Measurements from ENCODE around the gene REELD1.
A peak's percentile ranks its signal among the peaks of the same experiment; 100 is the strongest.

REELD1 gene

DNA sequence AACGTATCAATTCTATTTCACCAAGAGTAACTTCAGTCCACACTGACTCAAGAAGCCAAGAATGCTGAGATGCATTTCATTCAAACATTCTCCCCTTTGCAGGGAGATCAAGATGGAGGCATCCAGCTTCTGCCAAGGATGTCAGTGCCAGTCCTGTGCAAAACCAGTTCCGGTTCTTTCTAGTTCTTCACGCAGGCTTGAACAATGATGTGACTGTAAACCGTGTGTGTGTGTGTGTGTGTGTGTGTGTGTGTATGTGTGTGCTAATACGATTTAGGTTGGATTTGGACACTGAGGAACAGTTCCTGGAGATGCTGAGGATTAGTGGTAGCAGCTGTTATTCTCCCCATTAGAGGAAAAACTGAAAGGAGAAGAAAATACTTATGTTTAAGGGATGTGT is at the start of gene REELD1:
REELD1 (plus strand) TSS at position 301 of the 400 bp plus-strand sequence. CDS start 2,415 bp downstream, outside the sequence.
- H3K9me3 Mint-ChIP-seq, result no peaks in the 10 kb centered on the region
- H3K27me3 Mint-ChIP-seq (ENCODE audit: low read depth), result no peaks in the 10 kb centered on the region
- H3K36me3 Mint-ChIP-seq (ENCODE audit: low read depth), result no peaks in the 10 kb centered on the region
- H3K4me1 Mint-ChIP-seq, result no peaks in the 10 kb centered on the region
- no peak within 1 kb of the TSS for H3K4me3 Mint-ChIP-seq
- no peak for TF ChIP-seq CTCF (IDR thresholded peaks at IDR 0.05; ENCODE audit: unreplicated experiment in 3 of 3)
- H3K27ac Mint-ChIP-seq, result no peak within 1 kb of the TSS

DNA sequence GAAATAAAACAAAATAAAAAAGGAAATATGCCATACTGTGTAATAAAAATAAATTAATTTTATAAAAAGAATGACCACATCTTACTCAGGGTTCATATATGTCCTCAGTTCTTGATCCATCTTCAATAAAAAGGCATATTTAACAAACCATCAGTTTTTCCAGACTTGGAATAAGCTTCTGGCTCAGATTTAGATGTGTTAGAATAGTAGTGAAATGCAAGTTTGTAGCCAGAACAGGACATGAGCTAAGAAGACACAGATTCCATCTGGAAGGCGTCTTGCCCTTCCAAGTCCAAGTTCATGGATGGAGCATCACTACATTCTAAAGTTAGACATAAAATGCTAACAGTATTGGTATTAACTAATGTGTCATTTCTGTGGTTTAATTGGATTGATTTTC is 49.1 kb upstream of the REELD1 start:
- H3K9me3 Mint-ChIP-seq, result peaks cover 12% of the 10 kb centered on the region
- TF ChIP-seq CTCF (IDR thresholded peaks at IDR 0.05; ENCODE audit: unreplicated experiment in 3 of 3), result no peak
- H3K27me3 Mint-ChIP-seq (ENCODE audit: low read depth), result peaks cover 3% of the 10 kb centered on the region
- H3K4me1 Mint-ChIP-seq, result no peaks in the 10 kb centered on the region
- H3K27ac Mint-ChIP-seq, result no peak overlapping the region
- H3K36me3 Mint-ChIP-seq (ENCODE audit: low read depth), result no peaks in the 10 kb centered on the region
- no peak overlapping the region for H3K4me3 Mint-ChIP-seq

- Mint-ChIP-seq H3K4me1 (no peaks in the 10 kb centered on the region), H3K27ac (no peak overlapping the region), H3K36me3 (ENCODE audit: low read depth) (no peaks in the 10 kb centered on the region), H3K4me3 (no peak overlapping the region), H3K9me3 (peaks cover 7% of the 10 kb centered on the region), H3K27me3 (ENCODE audit: low read depth) (peaks cover 3% of the 10 kb centered on the region)
- no peak for TF ChIP-seq CTCF (IDR thresholded peaks at IDR 0.05; ENCODE audit: unreplicated experiment in 3 of 3)
Observed at GRCh38 chr4:146165840-146166239, 48.5 kb upstream of the REELD1 start.

GRCh38 chr4:146170149-146170548 is 44.2 kb upstream of the REELD1 start:
- no peaks in the 10 kb centered on the region for H3K36me3 Mint-ChIP-seq (ENCODE audit: low read depth)
- no peak overlapping the region for H3K27ac Mint-ChIP-seq
- no peak overlapping the region for H3K4me3 Mint-ChIP-seq
- H3K27me3 Mint-ChIP-seq (ENCODE audit: low read depth), result no peaks in the 10 kb centered on the region
- no peak for TF ChIP-seq CTCF (IDR thresholded peaks at IDR 0.05; ENCODE audit: unreplicated experiment in 3 of 3)
- H3K9me3 Mint-ChIP-seq, result no peaks in the 10 kb centered on the region
- peaks cover 6% of the 10 kb centered on the region for H3K4me1 Mint-ChIP-seq

- Mint-ChIP-seq H3K4me3 (peak within 1 kb of the TSS; percentile 90 to 95 (median 91)), H3K36me3 (ENCODE audit: low read depth) (no peaks in the 10 kb centered on the region)
- no peak for TF ChIP-seq CTCF (IDR thresholded peaks at IDR 0.05; ENCODE audit: unreplicated experiment in 3 of 3)
Observed at GRCh38 chr4:146175541-146176453, 38.5 kb upstream of the REELD1 start, which contains the start of gene LSM6. Gene LSM6, plus strand, starts transcription at chr4:146175718. Its CDS starts 7,204 bp downstream, at chr4:146182922.

More at GRCh38 chr4:146175541-146176453, 38.5 kb upstream of the REELD1 start, which contains the start of gene LSM6:
- Mint-ChIP-seq H3K27me3 (ENCODE audit: low read depth) (no peaks in the 10 kb centered on the region), H3K9me3 (no peaks in the 10 kb centered on the region), H3K27ac (peak within 1 kb of the TSS; percentile 94 to 98 (median 95)), H3K4me1 (peaks cover 40% of the 10 kb centered on the region)

Measured in nephron (organoid).